ENCODE measurements around the gene DYNC1I1.

DYNC1I1 gene

GRCh38 chr7:95883217-95883616 is 110.9 kb downstream of the DYNC1I1 start:
- Histone ChIP-seq H3K27me3 (replicated peaks; ENCODE audit: control insufficient read depth, insufficient read depth, low read length) (no peaks in the 10 kb centered on the region; the same call in 1 of the 2 replicates), H3K4me3 (replicated peaks; ENCODE audit: low read depth, low read length) (no peak overlapping the region), H3K36me3 (ENCODE audit: control insufficient read depth, insufficient read depth, low read length) (no peaks in the 10 kb centered on the region)
- DNase-seq (ENCODE audit: extremely low read depth, insufficient read length) = no peak
- TF ChIP-seq, protein P1, sequence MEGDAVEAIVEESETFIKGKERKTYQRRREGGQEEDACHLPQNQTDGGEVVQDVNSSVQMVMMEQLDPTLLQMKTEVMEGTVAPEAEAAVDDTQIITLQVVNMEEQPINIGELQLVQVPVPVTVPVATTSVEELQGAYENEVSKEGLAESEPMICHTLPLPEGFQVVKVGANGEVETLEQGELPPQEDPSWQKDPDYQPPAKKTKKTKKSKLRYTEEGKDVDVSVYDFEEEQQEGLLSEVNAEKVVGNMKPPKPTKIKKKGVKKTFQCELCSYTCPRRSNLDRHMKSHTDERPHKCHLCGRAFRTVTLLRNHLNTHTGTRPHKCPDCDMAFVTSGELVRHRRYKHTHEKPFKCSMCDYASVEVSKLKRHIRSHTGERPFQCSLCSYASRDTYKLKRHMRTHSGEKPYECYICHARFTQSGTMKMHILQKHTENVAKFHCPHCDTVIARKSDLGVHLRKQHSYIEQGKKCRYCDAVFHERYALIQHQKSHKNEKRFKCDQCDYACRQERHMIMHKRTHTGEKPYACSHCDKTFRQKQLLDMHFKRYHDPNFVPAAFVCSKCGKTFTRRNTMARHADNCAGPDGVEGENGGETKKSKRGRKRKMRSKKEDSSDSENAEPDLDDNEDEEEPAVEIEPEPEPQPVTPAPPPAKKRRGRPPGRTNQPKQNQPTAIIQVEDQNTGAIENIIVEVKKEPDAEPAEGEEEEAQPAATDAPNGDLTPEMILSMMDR (IDR thresholded peaks at IDR 0.05; ENCODE audit: insufficient read depth, low read length, poor library complexity, severe bottlenecking) = no peak

- TF ChIP-seq, protein P1 (IDR thresholded peaks at IDR 0.05; ENCODE audit: insufficient read depth, low read length, poor library complexity, severe bottlenecking) = no peak
- no peaks in the 10 kb centered on the region for H3K36me3 ChIP-seq (ENCODE audit: control insufficient read depth, insufficient read depth, low read length)
- no peak overlapping the region for H3K4me3 ChIP-seq (replicated peaks; ENCODE audit: low read depth, low read length)
- no peak for DNase-seq (ENCODE audit: extremely low read depth, insufficient read length)
- H3K27me3 ChIP-seq (replicated peaks; ENCODE audit: control insufficient read depth, insufficient read depth, low read length) = no peaks in the 10 kb centered on the region; the same call in 1 of the 2 replicates
Observed at GRCh38 chr7:95886501-95887090, 114.2 kb downstream of the DYNC1I1 start.

DNA sequence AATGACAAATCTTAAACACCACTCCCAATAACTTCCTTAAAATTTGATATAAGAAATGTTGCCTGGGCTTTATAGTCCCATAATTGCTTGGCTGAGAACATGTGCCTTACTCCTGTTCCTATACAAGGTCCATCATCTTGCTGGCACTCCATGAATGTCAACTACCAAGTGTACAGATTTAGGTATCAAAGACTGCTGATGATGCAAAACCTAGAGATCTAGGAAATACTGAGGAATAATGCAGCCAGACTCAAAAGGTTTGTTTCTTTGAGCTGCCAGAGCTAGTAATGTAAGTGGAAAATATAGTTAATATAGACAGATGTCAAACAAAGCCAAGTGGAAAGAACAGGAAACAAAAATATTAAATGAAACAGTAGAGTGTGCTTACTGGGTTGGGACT is 121.1 kb downstream of the DYNC1I1 start:
- Histone ChIP-seq H3K4me3 (replicated peaks; ENCODE audit: low read depth, low read length) (no peak overlapping the region), H3K36me3 (ENCODE audit: control insufficient read depth, insufficient read depth, low read length) (no peaks in the 10 kb centered on the region), H3K27me3 (replicated peaks; ENCODE audit: control insufficient read depth, insufficient read depth, low read length) (no peaks in the 10 kb centered on the region)
- TF ChIP-seq, protein P1 (IDR thresholded peaks at IDR 0.05; ENCODE audit: insufficient read depth, low read length, poor library complexity, severe bottlenecking) = no peak
- DNase-seq (ENCODE audit: extremely low read depth, insufficient read length) = no peak

DNA sequence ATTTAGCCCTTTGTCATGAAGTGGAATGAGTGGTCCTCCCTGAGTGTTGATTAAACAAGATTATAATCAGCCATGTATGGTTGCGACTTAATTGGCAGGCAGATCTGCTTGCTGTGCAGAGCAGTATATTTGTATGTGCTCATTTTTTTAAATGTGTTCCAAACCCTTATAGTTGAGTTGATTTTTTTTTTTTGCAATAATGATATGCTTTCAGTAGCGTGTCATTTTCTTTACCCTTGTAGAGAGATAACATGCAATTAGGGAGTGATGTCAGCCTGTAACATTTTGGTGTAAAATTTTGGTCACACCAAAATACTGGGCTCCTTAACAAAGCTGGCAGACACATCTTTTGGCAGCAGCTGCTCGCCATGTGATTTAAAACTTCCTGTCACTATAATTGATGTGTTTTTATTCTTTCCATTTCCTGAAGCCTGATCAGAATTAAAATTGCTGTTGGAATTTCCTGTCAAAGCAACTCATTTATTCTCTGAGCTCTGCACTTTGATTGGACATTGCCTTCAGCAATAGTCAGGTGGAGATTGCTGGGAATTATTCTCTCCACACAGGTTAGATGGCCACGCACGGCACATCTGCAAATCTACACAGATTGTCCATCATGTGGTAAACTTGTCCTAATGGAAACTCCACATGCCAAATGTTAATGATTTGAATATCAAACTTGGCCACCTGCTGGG is 125.3 kb downstream of the DYNC1I1 start:
- no peak overlapping the region for H3K4me3 ChIP-seq (replicated peaks; ENCODE audit: low read depth, low read length)
- H3K36me3 ChIP-seq (ENCODE audit: control insufficient read depth, insufficient read depth, low read length) = no peaks in the 10 kb centered on the region
- no peaks in the 10 kb centered on the region; the same call in 1 of the 2 replicates for H3K27me3 ChIP-seq (replicated peaks; ENCODE audit: control insufficient read depth, insufficient read depth, low read length)
- no peak for DNase-seq (ENCODE audit: extremely low read depth, insufficient read length)
- TF ChIP-seq, protein P1 (IDR thresholded peaks at IDR 0.05; ENCODE audit: insufficient read depth, low read length, poor library complexity, severe bottlenecking) = no peak

GRCh38 chr7:95899919-95900513 is 127.7 kb downstream of the DYNC1I1 start:
- no peaks in the 10 kb centered on the region; the same call in 1 of the 2 replicates for H3K27me3 ChIP-seq (replicated peaks; ENCODE audit: control insufficient read depth, insufficient read depth, low read length)
- no peak for DNase-seq (ENCODE audit: extremely low read depth, insufficient read length)
- TF ChIP-seq, protein P1 (IDR thresholded peaks at IDR 0.05; ENCODE audit: insufficient read depth, low read length, poor library complexity, severe bottlenecking) = peak; percentile 14
- no peak overlapping the region for H3K4me3 ChIP-seq (replicated peaks; ENCODE audit: low read depth, low read length)
- H3K36me3 ChIP-seq (ENCODE audit: control insufficient read depth, insufficient read depth, low read length) = no peaks in the 10 kb centered on the region

Data from GM06990 (cell line).